Effector CD4-positive, alpha-beta T cell (primary cell): ENCODE results near the gene FAM83D.
"Not testable (repeated sequence)": the region's sequence is repeated elsewhere in the genome, so short reads cannot be mapped to it uniquely, and the experiment has no call there.

Experiments
- DNase-seq: peaks from one replicate; pipeline ENCODE4 v3.0.0-alpha.2; 2020

The FAM83D gene

DNA sequence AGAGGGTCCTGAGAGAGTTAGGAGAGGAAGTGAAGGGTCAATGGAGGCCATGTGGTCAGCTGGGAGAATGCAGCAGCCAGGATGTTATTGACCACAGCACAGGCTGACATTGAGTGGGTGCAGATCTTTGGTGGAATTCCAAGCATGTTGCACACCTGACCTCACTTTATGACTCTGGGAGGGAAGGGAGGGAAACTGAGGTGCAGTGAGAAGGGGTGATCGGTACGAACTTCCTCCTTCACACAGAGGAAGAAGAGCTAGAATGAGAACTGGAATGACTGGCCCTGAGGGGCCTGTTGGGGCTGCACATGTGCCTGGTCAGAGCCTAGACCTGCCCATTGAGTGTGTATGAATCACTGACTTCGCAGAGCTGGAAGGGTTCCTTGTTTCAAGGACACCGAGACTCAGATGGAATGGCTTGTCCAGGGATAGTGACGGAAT, 9.8 kb downstream of the FAM83D start:
- DNase-seq = no peak

DNA sequence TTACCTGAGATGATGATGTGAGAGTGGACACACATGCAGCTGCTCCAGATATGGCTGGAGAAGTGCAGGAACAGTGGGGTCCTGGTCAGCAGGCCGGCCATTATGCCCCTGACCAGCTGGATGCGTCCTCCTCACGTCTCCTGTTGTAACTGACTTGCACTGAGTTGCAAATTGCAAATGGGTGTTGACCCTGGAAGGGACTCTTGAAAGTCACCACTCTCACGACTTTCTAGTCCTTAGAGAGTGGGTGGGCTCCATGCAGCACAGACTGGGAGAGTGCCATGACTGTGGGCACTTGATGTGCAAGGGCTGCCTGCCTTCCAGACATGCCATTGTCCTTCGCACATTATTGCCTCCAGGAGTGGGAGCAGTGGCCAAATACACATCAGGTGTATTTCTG, 10.8 kb downstream of the FAM83D start:
- no peak for DNase-seq

DNA sequence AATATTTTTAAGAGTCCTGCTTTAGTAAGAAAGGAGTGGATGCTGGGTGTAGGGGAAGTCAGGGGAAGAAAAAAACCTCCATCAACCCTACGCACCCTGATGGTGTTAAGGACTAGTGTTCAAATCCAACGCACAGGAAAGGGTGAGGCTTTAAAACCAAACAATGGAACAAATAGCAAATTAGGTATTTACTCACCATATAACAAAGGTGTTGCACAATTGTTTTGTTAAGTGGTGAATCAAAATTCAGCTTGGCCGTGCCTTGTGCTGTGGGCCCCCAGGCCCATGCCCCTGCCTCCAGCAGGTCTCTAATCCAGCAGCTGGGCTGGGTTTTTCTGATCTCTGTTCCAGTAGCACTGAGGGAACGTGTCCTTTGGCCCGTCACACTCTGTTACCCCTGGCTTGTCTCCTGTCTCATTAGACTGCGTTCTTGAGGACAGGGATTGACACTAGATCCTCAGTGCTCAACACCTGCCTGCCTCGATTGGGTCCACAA, 11.8 kb downstream of the FAM83D start:
- DNase-seq = no peak

DNA sequence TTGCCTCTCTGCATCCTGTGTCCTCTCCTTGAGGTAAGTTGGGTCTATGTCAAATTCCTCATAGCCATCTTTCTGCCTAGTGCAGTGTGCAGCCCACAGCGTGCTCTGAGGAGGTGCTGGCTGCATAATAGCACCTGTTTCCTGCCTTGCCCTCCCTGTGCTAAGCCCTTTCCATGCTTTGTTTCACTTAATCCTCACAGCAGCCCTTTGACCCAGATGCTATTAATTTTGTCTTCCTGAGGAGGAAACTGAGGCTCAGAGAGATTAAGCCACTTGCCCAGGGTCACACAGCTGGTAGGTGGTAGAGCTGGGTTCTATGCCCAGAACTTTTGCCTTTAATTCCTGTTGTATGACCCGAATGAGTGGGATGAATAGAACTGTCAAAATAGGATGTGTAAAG, 13.5 kb downstream of the FAM83D start:
- no peak for DNase-seq

DNA sequence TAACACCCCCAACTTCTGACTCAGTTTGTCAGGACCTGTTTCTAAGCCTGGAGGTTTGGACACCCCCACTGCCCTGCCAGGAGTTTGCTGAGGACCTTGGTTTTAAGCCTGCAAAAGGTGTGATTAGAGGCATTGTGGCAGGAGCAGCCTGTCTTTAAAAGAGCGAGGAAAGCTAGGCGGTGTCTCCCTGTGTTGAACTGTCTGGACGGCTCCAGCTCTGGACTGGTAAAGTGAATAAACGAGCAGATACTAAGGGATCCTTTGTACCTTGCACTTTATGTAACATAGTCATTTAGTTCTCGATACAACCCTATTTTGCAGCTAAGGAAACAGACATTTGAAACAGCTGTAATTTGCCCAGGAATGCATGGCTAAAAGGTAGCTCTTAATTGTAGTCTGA, 14.4 kb downstream of the FAM83D start:
- DNase-seq = no peak

DNA sequence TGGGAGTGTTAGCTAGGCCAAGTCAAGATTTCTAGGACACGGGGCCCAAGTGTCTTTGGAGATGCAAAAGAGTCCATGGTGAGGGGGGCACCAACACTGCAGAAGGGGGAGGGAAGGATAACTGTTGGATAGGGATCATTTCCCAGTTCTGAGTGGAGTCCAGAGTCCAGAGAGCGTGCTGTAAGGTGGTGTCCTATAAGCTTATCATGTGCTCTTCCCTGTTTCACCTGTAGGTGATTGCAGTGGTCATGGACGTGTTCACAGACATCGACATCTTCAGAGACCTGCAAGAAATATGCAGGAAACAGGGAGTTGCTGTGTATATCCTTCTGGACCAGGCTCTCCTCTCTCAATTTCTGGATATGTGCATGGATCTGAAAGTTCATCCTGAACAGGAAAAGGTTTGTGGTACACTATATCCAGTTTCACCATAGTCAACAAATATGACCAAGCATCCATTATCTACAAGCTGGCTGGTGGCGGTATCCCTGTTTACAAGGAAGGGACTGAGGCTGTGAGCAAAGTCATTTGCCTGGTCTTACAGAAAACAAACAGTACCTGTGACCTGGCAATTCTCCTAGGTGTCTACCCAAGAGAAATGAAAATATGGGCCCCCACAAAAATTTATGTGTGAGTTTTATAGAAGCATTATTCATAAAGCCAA, 15.6 kb downstream of the FAM83D start:
- DNase-seq = no peak

DNA sequence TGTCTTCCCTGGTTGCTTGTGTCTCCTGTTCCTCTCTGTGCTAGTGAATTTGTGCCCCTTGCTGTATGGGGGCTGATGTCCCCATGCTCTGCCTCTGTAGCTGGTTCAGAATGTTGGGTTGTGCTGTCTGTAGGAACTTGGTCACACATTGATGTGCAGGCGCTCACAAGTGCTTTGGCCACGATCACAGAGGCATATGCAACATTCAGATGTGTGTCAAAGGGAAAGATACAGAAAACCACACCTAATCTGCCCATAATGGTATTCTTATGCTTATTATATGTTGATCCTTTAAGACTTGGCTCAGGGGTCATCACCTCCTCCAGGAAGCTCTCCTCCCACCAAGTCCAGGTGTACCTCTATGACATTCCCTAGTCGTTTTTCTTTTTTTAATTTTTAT, 18.8 kb downstream of the FAM83D start:
- DNase-seq = no peak

DNA sequence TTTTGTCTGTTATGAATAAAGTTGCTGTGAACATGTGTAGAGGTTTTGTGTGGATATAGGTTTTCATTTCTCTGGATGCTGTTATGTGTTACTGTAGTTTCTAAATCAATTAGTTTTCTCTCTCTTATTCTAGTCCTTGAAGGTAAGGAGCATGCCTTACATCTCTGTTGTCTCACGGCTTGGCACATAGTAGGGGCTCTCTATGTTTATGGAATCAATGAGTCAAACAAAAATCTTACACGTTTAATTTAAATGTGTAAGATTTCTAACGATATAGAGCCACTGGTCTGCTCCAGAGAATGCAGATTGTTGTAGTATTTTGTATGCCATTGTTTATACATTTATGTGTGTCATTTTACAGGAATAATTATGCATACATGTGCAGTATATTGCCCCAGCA, 20.6 kb downstream of the FAM83D start:
- DNase-seq = no peak

DNA sequence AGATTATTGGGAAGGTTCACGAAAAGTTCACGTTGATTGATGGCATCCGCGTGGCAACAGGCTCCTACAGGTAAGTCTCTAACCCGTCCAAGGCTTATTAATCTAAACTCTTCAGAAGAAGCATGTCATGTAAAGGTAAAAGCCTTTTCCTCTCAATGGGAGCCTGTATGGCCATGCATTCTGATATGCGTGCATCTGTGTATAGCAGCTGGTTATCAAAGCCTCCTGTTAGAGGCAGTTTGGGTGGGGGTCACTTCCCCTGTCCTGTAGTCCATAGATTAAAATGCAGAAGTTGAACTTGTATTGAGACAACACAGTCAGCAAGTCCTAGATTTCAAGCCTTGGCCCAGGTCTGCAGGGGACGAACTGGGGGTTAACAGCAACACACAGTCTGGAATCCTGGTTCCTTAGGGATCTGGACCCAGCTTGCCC, 21.7 kb downstream of the FAM83D start:
- no peak for DNase-seq

DNA sequence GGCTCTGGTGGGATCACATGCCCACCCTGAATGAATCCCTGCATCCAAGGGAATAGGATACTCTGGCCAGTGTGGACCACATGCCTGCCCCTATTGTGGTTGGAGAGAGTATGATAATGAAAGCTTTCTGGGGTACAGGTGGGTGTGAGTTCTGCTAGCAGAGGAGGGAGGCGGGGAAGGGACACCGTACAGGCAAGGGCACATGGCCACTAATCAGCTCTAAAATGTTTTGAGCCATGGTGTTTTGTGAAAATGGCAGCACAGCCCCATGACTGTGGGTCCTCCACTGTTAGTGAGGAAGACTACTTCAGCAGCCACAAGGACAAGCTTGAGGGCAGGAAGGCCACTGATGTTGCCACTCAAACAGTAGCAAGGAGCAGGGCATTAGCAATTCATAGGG, 24.0 kb downstream of the FAM83D start:
- DNase-seq = no peak

DNA sequence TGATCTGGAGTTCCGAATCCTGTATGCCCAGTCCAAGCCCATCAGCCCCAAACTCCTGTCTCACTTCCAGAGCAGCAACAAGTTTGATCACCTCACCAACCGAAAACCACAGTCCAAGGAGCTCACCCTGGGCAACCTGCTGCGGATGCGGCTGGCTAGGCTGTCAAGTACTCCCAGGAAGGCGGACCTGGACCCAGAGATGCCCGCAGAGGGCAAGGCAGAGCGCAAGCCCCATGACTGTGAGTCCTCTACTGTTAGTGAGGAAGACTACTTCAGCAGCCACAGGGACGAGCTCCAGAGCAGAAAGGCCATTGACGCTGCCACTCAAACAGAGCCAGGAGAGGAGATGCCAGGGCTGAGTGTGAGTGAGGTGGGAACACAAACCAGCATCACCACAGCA, 25.4 kb downstream of the FAM83D start:
- DNase-seq = no peak

DNA sequence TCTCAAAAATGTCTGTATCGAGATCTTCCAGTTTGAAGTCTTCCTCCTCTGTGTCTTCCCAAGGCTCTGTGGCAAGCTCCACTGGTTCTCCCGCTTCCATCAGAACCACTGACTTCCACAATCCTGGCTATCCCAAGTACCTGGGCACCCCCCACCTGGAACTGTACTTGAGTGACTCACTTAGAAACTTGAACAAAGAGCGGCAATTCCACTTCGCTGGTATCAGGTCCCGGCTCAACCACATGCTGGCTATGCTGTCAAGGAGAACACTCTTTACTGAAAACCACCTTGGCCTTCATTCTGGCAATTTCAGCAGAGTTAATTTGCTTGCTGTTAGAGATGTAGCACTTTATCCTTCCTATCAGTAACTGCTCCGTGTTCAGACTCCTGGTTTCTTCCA, 25.9 kb downstream of the FAM83D start:
- DNase-seq = no peak

DNA sequence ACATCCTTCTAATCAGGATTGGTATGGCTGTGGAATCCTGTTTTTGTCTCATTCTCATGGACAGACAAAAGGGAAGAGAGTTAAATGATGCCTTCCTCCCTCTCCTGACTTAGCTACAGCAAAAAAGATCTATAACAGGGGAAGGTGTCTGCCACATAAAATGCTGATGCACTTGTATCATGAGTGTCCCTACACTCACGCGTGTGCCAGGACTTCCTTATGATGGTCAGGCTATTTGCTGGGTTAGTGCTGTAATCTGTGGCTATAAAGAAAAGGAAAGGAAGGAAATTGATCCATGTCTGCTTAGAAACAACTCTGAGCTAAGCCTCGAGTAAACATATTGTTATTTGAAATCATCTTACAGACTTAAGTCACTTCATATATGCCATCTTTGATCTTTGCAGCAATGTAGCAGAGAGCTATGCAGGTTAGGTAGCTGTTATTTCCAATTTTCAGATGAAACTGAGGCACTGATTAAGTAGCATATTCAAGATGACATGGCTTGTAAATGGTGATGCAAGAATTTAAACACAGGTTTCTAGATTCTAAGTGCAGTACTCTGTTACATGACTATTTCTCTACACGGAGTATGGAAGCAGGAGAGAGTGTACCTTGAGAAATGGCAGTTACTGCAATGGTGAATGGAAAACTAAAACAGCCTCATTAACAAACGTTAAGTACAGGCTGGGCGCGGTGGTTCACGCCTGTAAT, 27.6 kb downstream of the FAM83D start:
- no peak for DNase-seq

DNA sequence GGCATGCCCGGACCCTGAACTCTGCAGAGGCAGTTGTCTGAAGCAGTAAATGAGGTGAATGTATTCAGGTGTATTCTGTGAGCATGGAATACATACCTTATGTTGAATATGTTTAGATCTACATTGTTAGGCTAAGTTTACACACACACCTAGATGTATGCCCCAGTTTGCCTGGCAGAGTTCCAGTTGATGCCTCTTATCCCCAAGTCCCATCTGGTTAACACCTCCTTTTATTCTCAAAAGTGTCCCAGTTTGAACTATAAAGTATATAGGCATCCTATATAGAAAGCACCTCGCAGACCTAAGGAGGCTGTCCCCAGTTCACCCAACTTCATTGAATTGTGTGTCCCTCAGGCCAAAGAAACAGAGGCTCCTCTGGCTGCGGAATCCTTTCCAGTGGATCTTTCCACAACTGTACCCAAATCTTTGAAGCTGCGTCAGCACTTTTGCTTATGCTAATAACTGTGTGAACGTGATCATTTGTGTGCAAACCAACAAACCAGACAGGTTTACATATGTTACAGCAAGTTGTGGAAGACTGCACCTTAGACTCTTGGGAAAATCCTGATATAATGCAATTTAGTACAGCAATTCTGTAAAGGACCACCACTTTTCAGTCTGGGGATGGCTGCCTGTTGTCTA, 31.1 kb downstream of the FAM83D start:
- no peak for DNase-seq

DNA sequence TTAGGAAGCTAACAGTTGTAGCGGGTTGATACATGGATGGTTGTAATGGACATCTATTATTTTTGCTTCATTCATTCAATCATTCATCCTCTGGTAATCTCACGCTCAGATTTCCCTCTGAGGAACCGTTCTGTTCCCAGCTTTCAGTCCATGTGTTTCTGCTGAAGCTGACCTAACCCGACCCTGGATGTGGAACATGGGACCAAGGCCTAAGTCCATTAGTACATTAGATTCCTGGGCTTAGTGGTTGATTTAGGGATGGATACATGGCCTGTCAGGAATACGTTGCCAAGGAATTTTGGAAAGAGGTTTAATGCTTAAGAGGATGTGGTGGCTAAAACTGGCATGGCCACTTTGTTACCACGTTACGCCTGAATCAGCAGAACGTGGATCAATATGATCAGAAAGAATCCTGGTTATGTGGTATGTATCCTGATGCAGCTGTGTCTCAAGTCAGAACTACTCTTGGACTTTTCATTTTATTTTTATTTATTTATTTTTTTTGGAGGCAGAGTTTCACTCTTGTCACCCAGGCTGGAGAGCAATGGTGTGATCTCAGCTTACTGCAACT, 31.8 kb downstream of the FAM83D start:
- no peak for DNase-seq

DNA sequence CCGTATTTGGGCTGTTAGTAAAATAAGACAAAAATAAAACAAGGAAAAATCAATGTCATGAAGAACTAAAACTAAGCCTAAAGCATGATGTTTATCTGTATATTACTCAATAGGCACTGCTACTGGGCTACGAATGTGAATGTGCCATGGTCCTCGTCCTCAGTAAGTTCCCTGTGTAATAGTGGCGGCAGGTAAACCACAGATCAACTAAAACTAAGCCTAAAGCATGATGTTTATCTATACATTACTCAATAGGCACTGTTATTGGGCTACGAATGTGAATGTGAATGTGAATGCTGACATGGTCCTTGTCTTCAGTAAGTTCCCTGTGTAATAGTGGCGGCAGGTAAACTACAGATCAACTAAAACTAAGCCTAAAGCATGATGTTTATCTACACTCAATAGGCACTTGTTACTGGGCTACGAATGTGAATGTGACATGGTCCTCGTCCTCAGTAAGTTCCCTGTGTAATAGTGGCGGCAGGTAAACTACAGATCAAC, 34.0 kb downstream of the FAM83D start:
- not testable (repeated sequence) for DNase-seq

DNA sequence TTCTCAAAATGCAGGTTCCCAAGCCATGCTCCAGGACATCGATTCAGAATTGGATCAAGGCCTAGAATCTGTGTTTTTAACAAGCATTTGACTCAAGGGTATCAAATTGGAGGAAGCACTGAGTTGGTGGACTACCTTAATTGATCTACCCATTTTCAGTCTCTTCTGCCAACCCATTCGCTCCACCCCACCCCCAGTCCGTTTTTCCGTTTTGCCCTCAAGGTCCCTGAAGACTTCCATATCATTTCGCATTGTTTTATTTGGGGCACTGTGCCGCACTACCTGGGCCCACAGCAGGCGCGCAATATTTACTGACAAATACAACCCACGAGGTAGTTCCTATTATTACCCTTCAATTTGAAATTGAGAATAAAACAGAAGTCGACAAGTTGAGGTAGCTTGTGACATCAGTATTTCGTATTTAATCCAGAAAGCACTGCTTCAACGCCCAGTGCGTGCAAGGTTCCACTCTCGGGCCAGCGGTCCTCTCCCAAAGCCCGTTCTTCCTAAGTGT, 35.4 kb downstream of the FAM83D start:
- no peak for DNase-seq

DNA sequence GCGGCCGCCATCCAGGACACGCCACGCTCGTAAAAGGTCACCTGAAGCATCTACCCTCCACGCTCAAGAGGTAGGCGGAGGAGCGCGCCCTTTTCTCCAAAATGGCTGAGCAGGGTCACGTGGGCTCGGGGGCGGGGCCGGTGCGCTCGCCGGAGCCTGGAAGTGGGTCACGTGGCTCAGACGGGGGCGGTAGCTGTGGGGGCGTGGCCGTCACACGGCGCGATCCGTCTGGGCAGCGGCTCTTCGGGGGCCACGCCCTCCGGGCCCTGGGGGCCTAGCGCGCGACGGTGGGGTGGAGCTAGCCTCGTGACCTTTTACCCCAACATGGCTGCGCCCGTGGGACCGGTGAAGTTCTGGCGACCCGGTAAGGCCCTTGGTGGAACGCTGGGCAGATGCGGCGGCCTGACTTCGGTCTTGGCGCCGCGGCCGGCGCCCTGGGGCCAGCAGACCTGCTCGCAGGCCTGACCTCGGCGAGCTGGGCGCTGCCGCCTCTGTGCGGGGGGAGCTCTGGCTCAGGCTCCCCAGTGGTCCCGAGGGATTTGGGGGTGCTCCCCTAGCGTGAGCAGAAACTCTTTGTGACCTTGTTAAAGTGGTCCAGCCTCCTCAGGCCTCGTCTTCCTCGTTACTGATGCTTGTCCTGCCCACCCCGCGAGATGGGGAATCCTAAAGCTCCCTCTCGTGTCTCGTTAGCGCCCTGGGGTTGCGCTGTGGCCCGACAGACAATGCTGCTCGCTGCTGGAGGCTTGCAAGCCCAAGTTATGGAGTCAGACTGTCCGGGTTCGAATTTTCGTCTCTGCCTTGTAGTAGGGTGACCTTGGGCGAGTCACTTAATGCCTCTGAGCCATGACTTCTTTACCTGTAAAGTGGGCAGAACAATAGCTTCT, 36.1 kb downstream of the FAM83D start, which contains the start of gene DHX35:
DHX35 (plus strand) TSS at position 301 of the 884 bp plus-strand sequence; CDS start at position 325, 24 bp downstream.
- peak; percentile 98 for DNase-seq

DNA sequence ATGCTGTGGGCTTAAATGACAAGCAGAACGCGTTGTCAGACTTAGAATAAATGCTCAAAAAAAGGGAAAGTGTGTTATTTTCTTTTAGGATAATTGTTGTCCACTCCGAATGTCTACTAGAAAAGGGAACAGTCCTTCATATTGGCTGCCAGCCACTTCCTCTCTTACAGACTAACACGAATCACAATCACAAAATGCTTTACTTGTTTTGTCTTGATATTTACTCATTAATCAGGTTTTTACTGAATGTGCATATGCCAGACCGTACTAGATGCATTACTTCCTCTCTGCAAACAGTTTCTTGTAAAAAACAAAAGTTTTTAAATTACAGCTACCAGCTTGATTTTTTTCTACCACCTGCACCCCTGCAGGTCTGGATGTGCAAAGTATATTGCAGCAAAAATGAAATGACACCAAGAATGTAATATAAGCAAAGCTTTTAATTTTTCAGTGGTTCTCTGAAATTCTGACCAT, 36.7 kb downstream of the FAM83D start:
- DNase-seq = no peak

DNA sequence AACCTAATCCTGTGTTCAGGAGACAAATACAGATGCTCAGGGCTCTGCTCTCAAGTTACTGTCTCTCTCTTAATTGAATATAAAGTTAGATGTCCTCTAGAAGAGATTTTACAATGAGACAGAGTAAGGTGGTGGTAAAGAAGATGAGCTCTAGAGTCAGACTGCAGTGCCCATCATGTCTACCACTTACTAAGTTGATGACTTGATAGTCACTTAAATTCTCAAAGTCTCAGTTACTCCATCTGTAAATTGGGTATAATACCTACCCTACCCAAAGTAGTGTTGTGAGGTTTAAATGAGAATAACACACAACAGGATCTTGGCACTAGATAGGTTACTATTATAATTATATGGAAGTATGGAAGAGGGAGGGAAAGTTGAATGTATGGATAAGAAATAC, 37.5 kb downstream of the FAM83D start:
- DNase-seq = no peak

DNA sequence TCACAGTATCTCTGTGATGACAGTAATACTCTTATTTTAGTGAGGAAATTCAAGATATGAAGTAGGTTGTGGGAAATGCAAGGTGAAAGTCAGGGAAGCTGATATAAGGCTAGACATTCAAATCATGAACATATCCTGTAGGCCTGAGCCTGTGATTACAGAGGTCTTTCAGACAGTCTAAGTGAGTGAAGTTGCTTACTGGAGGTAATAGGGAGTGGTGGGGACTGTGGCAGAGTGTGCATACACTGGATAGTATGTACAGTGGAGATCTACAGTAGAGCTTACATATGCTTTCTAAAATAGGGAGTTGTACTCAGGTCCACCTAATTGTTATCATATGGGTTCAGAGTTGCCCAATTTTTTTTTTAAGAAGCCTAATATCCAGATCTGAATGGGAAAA, 39.0 kb downstream of the FAM83D start:
- DNase-seq = no peak

DNA sequence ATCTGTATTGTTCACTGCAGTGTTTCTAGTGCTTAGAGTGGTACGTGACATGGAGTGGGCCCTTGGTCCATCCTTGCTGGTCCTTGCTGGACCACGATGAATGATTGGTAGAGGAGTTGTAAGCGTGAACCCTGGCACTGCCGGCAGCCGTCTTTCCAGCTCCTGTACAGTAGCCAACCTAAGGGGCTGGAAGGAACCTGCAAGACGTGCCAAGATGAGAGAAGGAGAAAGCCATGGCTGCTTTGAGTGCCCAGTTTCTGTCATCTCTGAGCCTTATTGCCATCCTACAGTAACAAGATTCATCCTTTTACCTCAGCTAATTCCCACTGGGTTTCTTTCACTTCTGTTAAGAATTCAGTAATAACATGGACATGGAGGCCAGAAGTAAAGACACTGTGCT, 41.9 kb downstream of the FAM83D start:
- no peak for DNase-seq
